ENCODE measurements around the gene PMS1. TPM values are rescaled to one million over a fixed set of nuclear protein-coding genes. Genes with fewer than 3 reads are reported as not detected.
"Not testable (repeated sequence)": the region's sequence is repeated elsewhere in the genome, so short reads cannot be mapped to it uniquely, and the experiment has no call there.

The PMS1 gene
- total RNA-seq, 2 donors from 2014 or later, result 7.6 to 27.6 TPM

DNA sequence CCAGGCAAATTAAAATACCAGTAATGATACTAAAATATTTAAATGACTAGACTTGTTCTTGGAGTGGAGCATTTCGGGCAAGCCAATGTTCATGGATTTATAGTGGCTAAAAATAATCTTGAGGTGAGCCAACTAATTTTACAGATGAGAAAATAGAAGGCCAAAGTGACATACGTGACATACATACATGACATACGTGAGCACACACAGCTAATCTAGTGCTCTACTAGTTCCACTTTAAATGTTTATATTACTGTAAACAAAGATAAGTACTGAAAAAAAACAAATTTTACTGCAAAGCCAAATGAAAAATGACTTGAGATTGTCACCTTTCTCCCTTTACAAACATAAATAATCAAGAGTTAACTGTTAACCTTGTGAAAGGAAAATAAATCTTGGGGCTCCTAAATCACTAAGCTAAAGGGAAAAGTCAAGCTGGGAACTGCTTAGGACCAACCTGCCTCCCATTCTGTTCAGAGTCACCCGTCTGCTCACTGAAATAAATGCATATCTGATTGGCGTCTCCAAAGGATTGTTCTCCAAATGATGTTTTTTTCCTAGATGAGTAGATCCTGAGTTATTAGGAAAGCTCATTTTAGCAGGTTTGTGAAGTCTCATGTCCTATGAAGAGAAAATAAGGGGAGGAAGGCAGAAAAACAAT is 96.7 kb downstream of the PMS1 start:
- no peak for DNase-seq (ENCODE audit: low spot score)
- H3K4me3 ChIP-seq, result no peak overlapping the region
- no peaks in the 10 kb centered on the region for H3K9me3 ChIP-seq
- TF ChIP-seq, protein P1, sequence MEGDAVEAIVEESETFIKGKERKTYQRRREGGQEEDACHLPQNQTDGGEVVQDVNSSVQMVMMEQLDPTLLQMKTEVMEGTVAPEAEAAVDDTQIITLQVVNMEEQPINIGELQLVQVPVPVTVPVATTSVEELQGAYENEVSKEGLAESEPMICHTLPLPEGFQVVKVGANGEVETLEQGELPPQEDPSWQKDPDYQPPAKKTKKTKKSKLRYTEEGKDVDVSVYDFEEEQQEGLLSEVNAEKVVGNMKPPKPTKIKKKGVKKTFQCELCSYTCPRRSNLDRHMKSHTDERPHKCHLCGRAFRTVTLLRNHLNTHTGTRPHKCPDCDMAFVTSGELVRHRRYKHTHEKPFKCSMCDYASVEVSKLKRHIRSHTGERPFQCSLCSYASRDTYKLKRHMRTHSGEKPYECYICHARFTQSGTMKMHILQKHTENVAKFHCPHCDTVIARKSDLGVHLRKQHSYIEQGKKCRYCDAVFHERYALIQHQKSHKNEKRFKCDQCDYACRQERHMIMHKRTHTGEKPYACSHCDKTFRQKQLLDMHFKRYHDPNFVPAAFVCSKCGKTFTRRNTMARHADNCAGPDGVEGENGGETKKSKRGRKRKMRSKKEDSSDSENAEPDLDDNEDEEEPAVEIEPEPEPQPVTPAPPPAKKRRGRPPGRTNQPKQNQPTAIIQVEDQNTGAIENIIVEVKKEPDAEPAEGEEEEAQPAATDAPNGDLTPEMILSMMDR (IDR thresholded peaks at IDR 0.05), result no peak
- H3K27ac ChIP-seq, result no peak overlapping the region
- no peaks in the 10 kb centered on the region for H3K4me1 ChIP-seq (ENCODE audit: control insufficient read depth in 1 of 2, low read depth in 2 of 2)
- no peaks in the 10 kb centered on the region for H3K36me3 ChIP-seq
- no peak for ATAC-seq (ENCODE audit: insufficient number of reproducible peaks, low FRiP score, low read depth)
- no peaks in the 10 kb centered on the region for H3K27me3 ChIP-seq (replicated peaks; ENCODE audit: insufficient read depth)

DNA sequence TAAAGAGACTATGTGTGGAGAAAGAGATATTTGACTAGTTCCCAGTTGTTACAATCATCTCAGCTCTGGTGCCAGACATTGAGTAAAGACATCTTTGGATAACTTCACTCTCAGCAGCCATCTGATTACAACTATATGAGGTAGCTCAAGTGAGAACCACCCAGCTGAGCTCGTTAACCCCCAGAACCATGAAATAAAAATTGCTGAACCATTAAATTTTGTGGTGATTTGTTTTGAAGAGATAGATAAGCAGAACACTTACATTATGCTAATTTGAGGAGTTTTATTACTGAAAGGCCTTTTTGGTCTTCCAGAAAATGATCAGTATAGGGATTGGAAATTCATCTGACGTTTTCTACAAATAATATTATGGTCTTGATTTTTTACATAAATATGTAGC is 101.1 kb downstream of the PMS1 start:
- Histone ChIP-seq H3K36me3 (no peaks in the 10 kb centered on the region), H3K4me1 (ENCODE audit: control insufficient read depth in 1 of 2, low read depth in 2 of 2) (no peaks in the 10 kb centered on the region), H3K27ac (no peak overlapping the region), H3K27me3 (replicated peaks; ENCODE audit: insufficient read depth) (no peaks in the 10 kb centered on the region), H3K4me3 (no peak overlapping the region), H3K9me3 (no peaks in the 10 kb centered on the region)
- TF ChIP-seq, protein P1 (IDR thresholded peaks at IDR 0.05), result no peak
- DNase-seq (ENCODE audit: low spot score) (no peak), ATAC-seq (ENCODE audit: insufficient number of reproducible peaks, low FRiP score, low read depth) (no peak)

DNA sequence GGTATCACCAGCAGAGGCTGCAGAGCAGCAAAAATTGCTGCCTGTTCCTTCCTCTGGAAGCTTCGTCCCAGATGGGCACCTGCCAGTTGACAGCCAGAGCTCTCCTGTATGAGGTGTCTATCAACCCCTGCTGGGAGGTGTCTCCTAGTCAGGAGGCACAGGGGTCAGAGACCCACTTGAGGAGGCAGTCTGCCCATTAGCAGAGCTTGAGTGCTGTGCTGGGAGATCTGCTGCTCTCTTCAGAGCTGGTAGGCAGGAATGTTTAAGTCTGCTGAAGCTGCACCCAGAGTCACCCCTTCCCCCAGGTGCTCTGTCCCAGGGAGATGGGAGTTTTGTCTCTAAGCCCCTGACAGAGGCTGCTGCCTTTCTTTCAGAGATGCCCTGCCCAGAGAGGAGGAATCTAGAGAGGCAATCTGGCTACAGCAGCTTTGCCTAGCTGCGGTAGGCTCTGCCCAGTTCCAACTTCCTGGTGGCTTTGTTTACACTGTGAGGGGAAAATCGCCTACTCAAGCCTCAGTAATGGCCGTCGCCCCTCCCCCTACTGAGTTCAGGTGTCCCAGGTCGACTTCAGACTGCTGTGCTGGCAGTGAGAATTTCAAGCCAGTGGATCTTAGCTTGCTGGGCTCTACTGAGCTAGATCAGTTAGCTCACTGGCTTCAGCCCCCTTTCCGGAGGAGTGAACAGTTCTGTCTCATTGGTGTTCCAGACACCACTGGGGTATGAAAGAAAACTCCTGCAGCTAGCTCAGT is 108.5 kb downstream of the PMS1 start:
- H3K27me3 ChIP-seq (replicated peaks; ENCODE audit: insufficient read depth); H3K9me3 ChIP-seq; ATAC-seq (ENCODE audit: insufficient number of reproducible peaks, low FRiP score, low read depth); H3K27ac ChIP-seq; H3K4me3 ChIP-seq; DNase-seq (ENCODE audit: low spot score); H3K36me3 ChIP-seq; H3K4me1 ChIP-seq (ENCODE audit: control insufficient read depth in 1 of 2, low read depth in 2 of 2): not testable (repeated sequence)

DNA sequence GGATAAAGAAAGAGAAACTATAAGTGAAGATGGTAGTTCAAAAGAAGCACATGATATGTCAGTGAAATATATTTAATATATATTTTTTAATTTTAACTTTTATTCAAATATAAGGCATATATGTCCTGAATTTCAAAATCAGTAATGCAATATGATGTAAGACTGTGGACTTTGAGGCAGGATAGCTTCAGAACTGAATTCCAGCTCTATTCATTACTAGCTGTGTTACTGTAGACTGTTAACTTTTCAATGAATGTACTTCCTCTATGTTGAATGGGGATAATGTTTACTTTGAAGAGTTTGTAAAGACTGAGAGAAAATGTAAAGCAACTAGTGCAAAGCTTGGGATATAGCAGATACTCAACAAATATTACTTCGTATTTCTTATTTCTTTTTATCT is 112.6 kb downstream of the PMS1 start:
- TF ChIP-seq, protein P1 (IDR thresholded peaks at IDR 0.05), result no peak
- H3K27me3 ChIP-seq (replicated peaks; ENCODE audit: insufficient read depth), result no peaks in the 10 kb centered on the region
- H3K4me1 ChIP-seq (ENCODE audit: control insufficient read depth in 1 of 2, low read depth in 2 of 2), result no peaks in the 10 kb centered on the region
- no peak overlapping the region for H3K4me3 ChIP-seq
- ATAC-seq (ENCODE audit: insufficient number of reproducible peaks, low FRiP score, low read depth) (no peak), DNase-seq (ENCODE audit: low spot score) (no peak)
- H3K9me3 ChIP-seq, result no peaks in the 10 kb centered on the region
- H3K36me3 ChIP-seq, result no peaks in the 10 kb centered on the region
- H3K27ac ChIP-seq, result no peak overlapping the region

DNA sequence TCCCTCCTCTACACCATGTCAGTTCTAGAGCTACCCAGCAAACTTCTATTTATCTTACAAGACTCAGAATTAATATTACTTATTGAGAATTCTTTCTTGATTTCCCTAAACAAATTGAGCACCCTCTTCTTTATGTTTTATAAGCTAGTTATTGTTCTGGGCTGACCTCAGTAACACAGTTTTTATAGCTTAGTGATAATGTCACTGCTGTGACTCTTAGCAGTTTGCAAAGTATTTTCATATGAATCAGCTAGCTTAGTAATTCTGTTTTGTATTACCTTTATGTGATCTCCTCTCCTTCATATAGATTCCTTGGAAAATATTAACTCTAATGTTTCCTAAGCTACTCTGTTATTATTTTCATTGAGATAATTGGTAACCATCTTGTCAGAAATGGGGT is 114.9 kb downstream of the PMS1 start:
- H3K9me3 ChIP-seq, result no peaks in the 10 kb centered on the region
- no peak for ATAC-seq (ENCODE audit: insufficient number of reproducible peaks, low FRiP score, low read depth)
- no peaks in the 10 kb centered on the region for H3K27me3 ChIP-seq (replicated peaks; ENCODE audit: insufficient read depth)

More for the DNA sequence above, 114.9 kb downstream of the PMS1 start:
- no peak overlapping the region for H3K27ac ChIP-seq
- TF ChIP-seq, protein P1 (IDR thresholded peaks at IDR 0.05), result no peak
- H3K4me1 ChIP-seq (ENCODE audit: control insufficient read depth in 1 of 2, low read depth in 2 of 2), result no peaks in the 10 kb centered on the region
- no peak overlapping the region for H3K4me3 ChIP-seq
- no peak for DNase-seq (ENCODE audit: low spot score)
- no peaks in the 10 kb centered on the region for H3K36me3 ChIP-seq
